ENCODE results near the gene STIM2.

GRCh38 chr4:26856906-26857277 is 3.7 kb upstream of the STIM2 start:
- TF ChIP-seq CTCF (IDR thresholded peaks at IDR 0.05; ENCODE audit: borderline replicate concordance, extremely low read depth, low read length, poor library complexity, severe bottlenecking) = no peak
- TF ChIP-seq EZH2 (IDR thresholded peaks at IDR 0.05; ENCODE audit: borderline replicate concordance, low read depth, low read length, severe bottlenecking) = no peak

All from DND-41 (cell line).